CD14-positive monocyte (primary cell): ENCODE results near the gene HOXC12. TPM values are rescaled to one million over a fixed set of nuclear protein-coding genes. Genes with fewer than 3 reads are reported as not detected.

Experiments
- DNase-seq, 3 donors: peaks; one replicate each; pipeline ENCODE4 v3.0.0-alpha.2; 2011 to 2022
- H2AFZ ChIP-seq: 2 replicates; pipeline ENCODE4 v1.6.0; 2012; ENCODE audit warnings: mild to moderate bottlenecking, low read depth, low read length, inconsistent platforms; ENCODE audit not compliant: insufficient read depth, poor library complexity, severe bottlenecking
- H3K27ac ChIP-seq, 2 donors: 1 replicate in 1 of 2; 2 replicates in 1 of 2; pipeline ENCODE4 v1.5.1; 2012 to 2013; ENCODE audit warnings: low read length in 2 of 2, control low read depth in 1 of 2, inconsistent platforms in 1 of 2, low read depth in 1 of 2, mild to moderate bottlenecking in 1 of 2
- H3K27me3 ChIP-seq, 2 donors: one replicate each; pipeline versions ENCODE4 v1.6.0 to v1.6.1; 2011 to 2013; ENCODE audit warnings: low read length in 2 of 2; ENCODE audit not compliant: control insufficient read depth in 2 of 2, insufficient read depth in 2 of 2
- H3K36me3 ChIP-seq, 2 donors: replicated peaks in 1 of 2; 1 replicate in 1 of 2; 2 replicates in 1 of 2; pipeline versions ENCODE4 v1.5.1 to v1.6.1; 2012 to 2013; ENCODE audit warnings: low read length in 2 of 2, control low read depth in 1 of 2, inconsistent platforms in 1 of 2, mild to moderate bottlenecking in 1 of 2; ENCODE audit not compliant: insufficient read depth in 2 of 2, control insufficient read depth in 1 of 2
- H3K4me1 ChIP-seq, 2 donors: 1 replicate in 1 of 2; 2 replicates in 1 of 2; pipeline versions ENCODE4 v1.5.1 to v1.6.1; 2012 to 2013; ENCODE audit warnings: low read length in 2 of 2, control low read depth in 1 of 2, inconsistent platforms in 1 of 2, mild to moderate bottlenecking in 1 of 2, moderate library complexity in 1 of 2; ENCODE audit not compliant: insufficient read depth in 2 of 2, control insufficient read depth in 1 of 2
- H3K4me2 ChIP-seq: replicated peaks from 2 replicates; pipeline ENCODE3; 2012; ENCODE audit warnings: low read length, moderate library complexity, mild to moderate bottlenecking; ENCODE audit not compliant: poor library complexity, severe bottlenecking; ENCODE audit errors: extremely low read depth
- H3K4me3 ChIP-seq, 3 experiments: fragments of 200-600 bp in 1 of 3; sonication (generic) in 1 of 3; replicated peaks in 1 of 3; 1 replicate in 2 of 3; 2 replicates in 1 of 3; pipeline ENCODE4 v1.5.1; 2011 to 2013; ENCODE audit warnings: low read length in 3 of 3, mild to moderate bottlenecking in 3 of 3, control low read depth in 2 of 3, low read depth in 2 of 3, inconsistent platforms in 1 of 3, moderate library complexity in 1 of 3
- H3K79me2 ChIP-seq: 2 replicates; pipeline ENCODE4 v1.6.0; 2012; ENCODE audit warnings: mild to moderate bottlenecking, control low read depth, inconsistent platforms, low read length, moderate library complexity; ENCODE audit not compliant: insufficient read depth
- H3K9ac ChIP-seq: 2 replicates; pipeline ENCODE4 v1.6.0; 2017; ENCODE audit warnings: low read length, mild to moderate bottlenecking; ENCODE audit not compliant: insufficient read depth, poor library complexity, severe bottlenecking
- H3K9me3 ChIP-seq, 2 donors: replicated peaks in 1 of 2; 1 replicate in 1 of 2; 2 replicates in 1 of 2; pipeline versions ENCODE4 v1.5.1 to v1.6.1; 2012 to 2013; ENCODE audit warnings: low read length in 2 of 2, control low read depth in 1 of 2; ENCODE audit not compliant: control insufficient read depth in 1 of 2, insufficient read depth in 1 of 2
- H4K20me1 ChIP-seq: 2 replicates; pipeline ENCODE4 v1.6.0; 2012; ENCODE audit warnings: mild to moderate bottlenecking, low read length, control low read depth, moderate library complexity; ENCODE audit not compliant: insufficient read depth
- H3K27ac Mint-ChIP-seq, 7 donors: one replicate each; pipeline ENCODE4 v1.8.0; 2020; ENCODE audit warnings: mild to moderate bottlenecking in 7 of 7, mixed read lengths in 7 of 7, moderate library complexity in 6 of 7, inconsistent platforms in 2 of 7
- H3K27me3 Mint-ChIP-seq, 3 donors: one replicate each; pipeline ENCODE4 v1.8.0; 2021 to 2022; ENCODE audit warnings: low read depth in 3 of 3, mild to moderate bottlenecking in 3 of 3, mixed read lengths in 3 of 3, moderate library complexity in 3 of 3, inconsistent platforms in 1 of 3
- H3K36me3 Mint-ChIP-seq, 2 donors: one replicate each; pipeline ENCODE4 v1.8.0; 2020; ENCODE audit warnings: mixed read lengths in 2 of 2, inconsistent platforms in 1 of 2, mild to moderate bottlenecking in 1 of 2
- H3K4me1 Mint-ChIP-seq: one replicate; pipeline ENCODE4 v1.8.0; 2020; ENCODE audit warnings: mild to moderate bottlenecking, mixed read lengths
- H3K4me3 Mint-ChIP-seq, 2 donors: one replicate each; pipeline ENCODE4 v1.8.0; 2020; ENCODE audit warnings: mild to moderate bottlenecking in 2 of 2, mixed read lengths in 2 of 2, moderate library complexity in 1 of 2
- H3K9me3 Mint-ChIP-seq, 7 donors: one replicate each; pipeline ENCODE4 v1.8.0; 2020 to 2022; ENCODE audit warnings: mixed read lengths in 7 of 7, mild to moderate bottlenecking in 6 of 7, moderate library complexity in 6 of 7, inconsistent platforms in 2 of 7
- CTCF ChIP-seq: fragments of 200-600 bp; IDR thresholded peaks from one replicate; pipeline ENCODE4 v1.8.0; 2022; ENCODE audit warnings: antibody characterized with exemption, mild to moderate bottlenecking
- WGBS: methylation state at CpG from one replicate; pipeline ENCODE4 v1.1.5; 2013; ENCODE audit warnings: missing lambda C conversion rate; ENCODE audit not compliant: insufficient coverage; 5-methylcytosine and 5-hydroxymethylcytosine counted together
- intact Hi-C, 2 donors: fragments of 100-400 bp; cut with micrococcal nuclease; formaldehyde crosslinking; loops; one replicate each; pipeline versions ENCODE4 v1.15.0 to v1.15.1; 2023
- polyA plus RNA-seq, 3 donors: library from polyadenylated mRNA; depleted of rRNA in 1 of 3; unstranded in 2 of 3; stranded (reverse) in 1 of 3; fragments of 300-500 nt in 2 of 3; fragments of >200 nt in 1 of 3; fragmentation: Illumina TruSeq in 2 of 3; gene quantifications; 1 replicate in 2 of 3; 2 replicates in 1 of 3; pipeline ENCODE4 v1.2.3, GENCODE V29; 2012 to 2021

The HOXC12 gene
- polyA plus RNA-seq, 3 donors, result not detected

GRCh38 chr12:53941187-53941586, 13.5 kb upstream of the HOXC12 start:
- Mint-ChIP-seq H3K36me3 (peaks cover 2 to 7% of the 10 kb centered on the region in 2 donors), H3K27ac (no peak overlapping the region), H3K27me3 (peaks cover 94 to 97% (median 95%) of the 10 kb centered on the region in 3 donors), H3K9me3 (peaks cover 6 to 44% (median 30%) of the 10 kb centered on the region in 7 donors), H3K4me1 (peaks cover 4% of the 10 kb centered on the region), H3K4me3 (peak overlapping the region in 1 of 2 donors; percentile 59)
- Histone ChIP-seq H3K9ac (no peak overlapping the region), H3K79me2 (no peaks in the 10 kb centered on the region), H3K9me3 (peaks cover 8 to 77% of the 10 kb centered on the region in 2 donors), H3K4me1 (no peaks in the 10 kb centered on the region), H4K20me1 (no peaks in the 10 kb centered on the region), H3K27me3 (peaks cover 90 to 97% of the 10 kb centered on the region in 2 donors), H3K36me3 (no peaks in the 10 kb centered on the region), H3K27ac (no peak overlapping the region), H2AFZ (no peak overlapping the region), H3K4me3 (no peak overlapping the region), H3K4me2 (no peak overlapping the region)
- no peak for TF ChIP-seq CTCF
- DNase-seq, result no peak
- intact Hi-C loops, result no loop called here

- no CpG with 5 or more reads among the region's 5 CpGs for WGBS
- no peak for TF ChIP-seq CTCF
- intact Hi-C loops, result no loop called here
These were observed 13.0 kb upstream of the HOXC12 start for GRCh38 chr12:53941750-53942149.

More at GRCh38 chr12:53941750-53942149, 13.0 kb upstream of the HOXC12 start:
- Histone ChIP-seq H3K79me2 (no peaks in the 10 kb centered on the region), H4K20me1 (no peaks in the 10 kb centered on the region), H3K27me3 (peaks cover 89 to 97% of the 10 kb centered on the region in 2 donors), H3K4me1 (no peaks in the 10 kb centered on the region), H3K9me3 (peaks cover 8 to 76% of the 10 kb centered on the region in 2 donors), H2AFZ (no peak overlapping the region), H3K4me3 (no peak overlapping the region), H3K9ac (no peak overlapping the region), H3K36me3 (no peaks in the 10 kb centered on the region), H3K4me2 (no peak overlapping the region), H3K27ac (no peak overlapping the region)
- peaks cover 2 to 7% of the 10 kb centered on the region in 2 donors for H3K36me3 Mint-ChIP-seq
- H3K27ac Mint-ChIP-seq, result no peak overlapping the region
- no peak for DNase-seq
- peaks cover 6 to 45% (median 30%) of the 10 kb centered on the region in 7 donors for H3K9me3 Mint-ChIP-seq
- H3K4me1 Mint-ChIP-seq, result peaks cover 4% of the 10 kb centered on the region
- H3K4me3 Mint-ChIP-seq, result peak overlapping the region in 1 of 2 donors; percentile 59
- peaks cover 94 to 97% (median 95%) of the 10 kb centered on the region in 3 donors for H3K27me3 Mint-ChIP-seq
